Mucosa of descending colon (tissue), 3 donors: ENCODE measurements around the gene RFWD3. TPM values are rescaled to one million over a fixed set of nuclear protein-coding genes. Genes with fewer than 3 reads are reported as not detected.

ENCODE experiments used
- ATAC-seq: fragments of 200-7000 bp; cut with Tn5 transposase; one replicate; pipeline ENCODE4 v1.9.1; 2020; ENCODE audit warnings: mild to moderate bottlenecking, moderate library complexity
- DNase-seq, 3 donors: peaks; one replicate each; pipeline ENCODE4 v3.0.0-alpha.2; 2020
- H3K36me3 ChIP-seq: fragments of 200-600 bp; one replicate; pipeline ENCODE4 v1.8.0; 2021; ENCODE audit warnings: low read depth, mild to moderate bottlenecking
- H3K4me1 ChIP-seq: fragments of 200-600 bp; one replicate; pipeline ENCODE4 v1.8.0; 2021; ENCODE audit warnings: low read depth, mild to moderate bottlenecking
- H3K4me3 ChIP-seq: fragments of 200-600 bp; one replicate; pipeline ENCODE4 v1.8.0; 2021; ENCODE audit warnings: mild to moderate bottlenecking
- H3K9me3 ChIP-seq: fragments of 200-600 bp; one replicate; pipeline ENCODE4 v1.8.0; 2021; ENCODE audit warnings: mild to moderate bottlenecking
- intact Hi-C, 2 donors: fragments of 100-400 bp; cut with DNase I in 1 of 2; cut with micrococcal nuclease in 1 of 2; formaldehyde crosslinking; loops; one replicate each; pipeline versions ENCODE4 v1.11.0 to v1.11.1; 2022; cut with DNase I, micrococcal nuclease
- total RNA-seq, 3 donors: library from RNA; stranded (reverse); fragmentation: NEBNext Ultra II Directional in 2 of 3; extraction: Animal tissue kit (Norgen Biotek cat#: 25700) in 2 of 3; gene quantifications; one replicate each; pipeline versions ENCODE4 v1.2.1 to v1.2.4, GENCODE V29; 2021 to 2023
- TF ChIP-seq, protein P1 (sequence below): fragments of 200-600 bp; IDR thresholded peaks from one replicate; pipeline ENCODE4 v1.8.0; 2022; ENCODE audit warnings: antibody characterized with exemption, mild to moderate bottlenecking
- donor health status: DM: no; HTN: no; CAD: no; lungs with moderate emphysema.
- donor health status: DM: no; HTN: no; CAD: no.
- donor health status: DM: no; HTN: yes; CAD: no.

RFWD3 gene
- total RNA-seq, 3 donors from 2014 or later, result 19.0 to 27.9 (median 25.7) TPM

DNA sequence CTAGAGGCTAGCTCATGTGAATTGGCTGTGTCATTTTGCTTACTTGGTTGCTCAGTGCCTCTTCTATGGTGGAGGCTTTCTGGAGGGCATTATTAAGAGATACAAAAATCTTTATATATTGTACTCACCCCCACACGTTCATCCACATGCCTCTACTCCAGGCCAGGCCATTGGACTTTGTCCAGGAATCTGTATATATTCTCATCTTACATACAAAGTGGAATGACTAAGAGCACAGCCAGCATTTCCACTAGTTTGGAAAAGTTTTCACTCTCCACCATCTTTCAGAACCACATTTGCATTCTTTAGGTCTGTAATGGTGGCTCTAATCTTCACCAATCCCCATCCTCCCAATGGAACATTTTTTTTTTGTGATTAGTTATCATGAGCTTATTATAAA, 55.0 kb downstream of the RFWD3 start:
- Histone ChIP-seq H3K4me3 (no peak overlapping the region), H3K9me3 (no peaks in the 10 kb centered on the region), H3K4me1 (peaks cover 7% of the 10 kb centered on the region), H3K36me3 (no peaks in the 10 kb centered on the region)
- TF ChIP-seq, protein P1, sequence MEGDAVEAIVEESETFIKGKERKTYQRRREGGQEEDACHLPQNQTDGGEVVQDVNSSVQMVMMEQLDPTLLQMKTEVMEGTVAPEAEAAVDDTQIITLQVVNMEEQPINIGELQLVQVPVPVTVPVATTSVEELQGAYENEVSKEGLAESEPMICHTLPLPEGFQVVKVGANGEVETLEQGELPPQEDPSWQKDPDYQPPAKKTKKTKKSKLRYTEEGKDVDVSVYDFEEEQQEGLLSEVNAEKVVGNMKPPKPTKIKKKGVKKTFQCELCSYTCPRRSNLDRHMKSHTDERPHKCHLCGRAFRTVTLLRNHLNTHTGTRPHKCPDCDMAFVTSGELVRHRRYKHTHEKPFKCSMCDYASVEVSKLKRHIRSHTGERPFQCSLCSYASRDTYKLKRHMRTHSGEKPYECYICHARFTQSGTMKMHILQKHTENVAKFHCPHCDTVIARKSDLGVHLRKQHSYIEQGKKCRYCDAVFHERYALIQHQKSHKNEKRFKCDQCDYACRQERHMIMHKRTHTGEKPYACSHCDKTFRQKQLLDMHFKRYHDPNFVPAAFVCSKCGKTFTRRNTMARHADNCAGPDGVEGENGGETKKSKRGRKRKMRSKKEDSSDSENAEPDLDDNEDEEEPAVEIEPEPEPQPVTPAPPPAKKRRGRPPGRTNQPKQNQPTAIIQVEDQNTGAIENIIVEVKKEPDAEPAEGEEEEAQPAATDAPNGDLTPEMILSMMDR, result no peak
- intact Hi-C loops, result no loop called here
- no peak for DNase-seq
- no peak for ATAC-seq

DNA sequence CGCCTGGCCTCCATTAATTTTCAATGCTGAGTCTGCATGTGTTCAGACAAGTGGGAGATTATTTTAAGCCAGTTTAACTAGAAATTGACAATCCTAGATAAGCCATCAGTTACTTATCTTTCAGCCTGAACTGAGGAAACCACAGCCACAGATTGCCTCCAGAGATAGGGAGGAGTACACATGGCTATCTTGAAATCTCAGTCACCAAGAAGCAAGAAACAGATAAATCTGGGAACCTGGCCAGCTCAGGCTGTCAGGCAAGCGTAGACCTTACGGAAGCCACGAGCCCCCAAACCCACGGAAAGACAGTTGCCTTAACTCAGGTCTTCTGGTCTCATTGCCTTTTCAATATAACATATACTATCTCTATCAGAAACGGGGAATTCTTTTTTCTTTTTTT, 57.7 kb downstream of the RFWD3 start:
- peaks cover 15% of the 10 kb centered on the region for H3K4me1 ChIP-seq
- TF ChIP-seq, protein P1, result no peak

DNA sequence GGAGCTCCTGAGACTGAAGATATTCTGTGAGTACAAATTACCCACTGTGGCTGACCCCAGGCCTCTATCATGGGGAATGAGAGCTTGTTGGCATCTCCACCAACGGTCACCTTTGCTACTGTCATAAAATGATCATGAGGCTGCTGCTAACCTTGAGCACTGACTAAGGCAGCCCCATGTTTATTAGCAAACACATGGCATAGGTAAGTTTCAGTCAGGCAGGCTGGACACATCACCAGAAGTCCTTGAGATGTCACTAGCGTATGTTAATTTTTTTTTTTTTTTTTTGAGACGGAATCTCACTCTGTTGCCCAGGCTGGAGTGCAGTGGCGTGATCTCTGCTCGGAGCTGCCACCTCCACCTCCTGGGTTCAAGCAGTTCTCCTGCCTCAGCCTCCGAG, 58.3 kb downstream of the RFWD3 start:
- Histone ChIP-seq H3K9me3 (no peaks in the 10 kb centered on the region), H3K36me3 (no peaks in the 10 kb centered on the region), H3K4me1 (peaks cover 18% of the 10 kb centered on the region), H3K4me3 (no peak overlapping the region)
- ATAC-seq (no peak), DNase-seq (no peak)
- TF ChIP-seq, protein P1, result no peak
- intact Hi-C loops, result no loop called here

More for the DNA sequence above, 57.7 kb downstream of the RFWD3 start:
- Histone ChIP-seq H3K36me3 (no peaks in the 10 kb centered on the region), H3K4me3 (no peak overlapping the region), H3K9me3 (no peaks in the 10 kb centered on the region)
- intact Hi-C loops, result no loop called here
- peak in 1 of 3 donors; percentile 19 for DNase-seq
- ATAC-seq, result no peak

DNA sequence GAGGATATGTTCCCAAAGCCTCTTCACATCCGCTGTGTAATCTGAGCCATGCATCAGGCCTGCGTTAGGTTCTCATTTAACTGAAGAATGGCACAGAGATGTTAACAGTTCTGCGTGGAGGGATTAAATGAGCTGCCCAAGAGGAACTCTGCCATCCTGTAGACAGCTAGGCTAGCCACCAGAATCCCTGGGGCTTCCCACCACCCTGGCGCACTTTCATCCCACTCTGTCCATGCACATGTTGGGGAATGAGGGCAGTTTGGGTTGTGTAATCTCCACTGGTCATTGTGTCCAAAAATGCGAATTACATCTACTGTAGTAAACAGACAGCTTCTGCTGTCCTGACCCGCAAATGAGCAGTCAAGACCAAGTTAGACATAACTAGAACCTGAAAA, 58.7 kb downstream of the RFWD3 start:
- no peaks in the 10 kb centered on the region for H3K36me3 ChIP-seq
- TF ChIP-seq, protein P1, result no peak
- intact Hi-C loops, result no loop called here
- H3K4me1 ChIP-seq, result peaks cover 19% of the 10 kb centered on the region
- DNase-seq (no peak), ATAC-seq (no peak)
- H3K4me3 ChIP-seq, result no peak overlapping the region
- H3K9me3 ChIP-seq, result no peaks in the 10 kb centered on the region

DNA sequence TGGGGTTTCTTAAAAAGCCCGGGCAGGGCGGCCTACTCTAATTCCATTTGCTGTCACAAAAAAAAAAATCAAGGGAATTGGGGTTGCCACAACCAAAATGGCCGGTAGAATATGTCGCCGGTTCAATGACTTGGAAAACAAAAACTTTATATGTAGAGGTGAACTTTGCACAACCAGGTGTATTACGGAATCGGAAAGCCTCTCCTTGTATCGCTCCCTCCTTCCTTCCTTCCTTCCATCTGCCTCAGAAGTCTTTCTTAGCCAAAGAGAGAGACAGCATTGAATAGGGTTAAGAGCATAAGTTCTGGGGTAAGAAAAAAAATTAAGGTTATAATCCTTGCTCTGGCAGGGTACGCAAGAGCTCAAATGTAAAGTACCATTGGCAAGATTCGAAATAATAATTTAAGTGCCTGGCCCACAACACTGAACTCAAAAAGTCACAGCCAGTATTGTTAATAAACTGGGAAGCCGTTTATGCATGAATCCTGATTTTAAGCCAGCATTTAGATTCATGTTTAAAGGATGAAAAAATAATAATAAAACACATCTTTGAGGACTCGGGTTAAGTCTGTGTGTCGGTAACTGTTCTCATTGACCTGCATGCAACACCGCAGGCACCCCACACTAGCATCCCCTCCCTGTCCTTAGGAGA, 59.2 kb downstream of the RFWD3 start:
- TF ChIP-seq, protein P1, result no peak
- H3K9me3 ChIP-seq, result no peaks in the 10 kb centered on the region
- peaks cover 22% of the 10 kb centered on the region for H3K4me1 ChIP-seq
- DNase-seq (no peak), ATAC-seq (peak; percentile 62)
- H3K4me3 ChIP-seq, result peak overlapping the region; percentile 96
- no peaks in the 10 kb centered on the region for H3K36me3 ChIP-seq
- intact Hi-C loops, result no loop called here
